ENCODE data around the gene C5orf15. TPM values are rescaled to one million over a fixed set of nuclear protein-coding genes. Genes with fewer than 3 reads are reported as not detected.

Gene C5orf15
- total RNA-seq, 4 donors from 2014 or later = 26.0 to 64.8 (median 35.4) TPM

DNA sequence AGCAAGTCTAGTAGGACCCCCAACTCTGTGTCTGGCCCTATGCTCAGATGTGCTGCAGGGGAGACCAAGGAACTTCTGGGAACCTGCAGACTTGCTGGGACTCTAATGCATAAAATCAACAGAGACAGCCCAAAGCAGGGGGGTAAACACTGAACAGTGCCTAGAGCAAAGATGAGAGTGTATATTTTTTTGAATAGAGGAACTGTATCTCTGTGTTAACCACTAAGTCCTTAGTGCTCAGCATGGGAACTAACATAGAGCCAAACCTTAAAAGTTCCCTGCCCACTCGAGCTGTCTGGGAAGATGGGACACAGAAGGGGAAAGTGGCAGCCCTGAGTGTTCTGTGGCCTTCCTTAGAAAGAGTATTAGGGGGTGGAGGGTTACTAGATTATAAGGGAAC is 51.9 kb downstream of the C5orf15 start:
- H3K4me3 ChIP-seq (ENCODE audit: low read depth, poor library complexity, severe bottlenecking) = no peak overlapping the region
- TF ChIP-seq, protein P1, sequence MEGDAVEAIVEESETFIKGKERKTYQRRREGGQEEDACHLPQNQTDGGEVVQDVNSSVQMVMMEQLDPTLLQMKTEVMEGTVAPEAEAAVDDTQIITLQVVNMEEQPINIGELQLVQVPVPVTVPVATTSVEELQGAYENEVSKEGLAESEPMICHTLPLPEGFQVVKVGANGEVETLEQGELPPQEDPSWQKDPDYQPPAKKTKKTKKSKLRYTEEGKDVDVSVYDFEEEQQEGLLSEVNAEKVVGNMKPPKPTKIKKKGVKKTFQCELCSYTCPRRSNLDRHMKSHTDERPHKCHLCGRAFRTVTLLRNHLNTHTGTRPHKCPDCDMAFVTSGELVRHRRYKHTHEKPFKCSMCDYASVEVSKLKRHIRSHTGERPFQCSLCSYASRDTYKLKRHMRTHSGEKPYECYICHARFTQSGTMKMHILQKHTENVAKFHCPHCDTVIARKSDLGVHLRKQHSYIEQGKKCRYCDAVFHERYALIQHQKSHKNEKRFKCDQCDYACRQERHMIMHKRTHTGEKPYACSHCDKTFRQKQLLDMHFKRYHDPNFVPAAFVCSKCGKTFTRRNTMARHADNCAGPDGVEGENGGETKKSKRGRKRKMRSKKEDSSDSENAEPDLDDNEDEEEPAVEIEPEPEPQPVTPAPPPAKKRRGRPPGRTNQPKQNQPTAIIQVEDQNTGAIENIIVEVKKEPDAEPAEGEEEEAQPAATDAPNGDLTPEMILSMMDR (IDR thresholded peaks at IDR 0.05) = no peak
- TF ChIP-seq POLR2A (IDR thresholded peaks at IDR 0.05) = no peak
- no peak for DNase-seq (ENCODE audit: low spot score in 2 of 2)
- intact Hi-C loops (cut with DNase I; ENCODE audit: low total_unique reads) = no loop called here
- WGBS, 2 donors = 70 to 79% methylated on average over 1 of the region's 1 CpG

DNA sequence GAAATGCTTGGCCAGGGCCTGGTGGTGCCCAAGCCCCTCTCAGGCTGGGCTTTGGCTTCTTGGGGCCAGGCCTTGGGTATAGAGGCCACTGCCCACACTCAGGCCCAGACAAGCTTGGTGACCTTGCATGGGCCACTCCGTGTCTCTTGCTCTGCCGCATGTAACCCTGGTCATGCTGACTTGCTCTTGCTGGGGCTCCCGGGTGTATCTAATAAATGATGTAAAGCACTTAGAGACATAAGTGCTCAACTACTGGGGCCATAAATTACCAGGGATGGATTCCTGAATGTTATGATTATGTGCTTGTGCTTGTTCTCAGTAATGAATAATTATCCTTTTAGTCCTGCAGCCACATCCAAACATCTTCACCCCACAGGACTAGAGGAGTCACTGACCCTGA is 54.0 kb downstream of the C5orf15 start:
- intact Hi-C loops (cut with DNase I; ENCODE audit: low total_unique reads) = no loop called here
- DNase-seq (ENCODE audit: low spot score in 2 of 2) = no peak
- no peak overlapping the region for H3K4me3 ChIP-seq (ENCODE audit: low read depth, poor library complexity, severe bottlenecking)
- whole genome bisulfite sequencing, 2 donors = 90 to 92% methylated on average over 3 of the region's 3 CpGs
- TF ChIP-seq, protein P1 (IDR thresholded peaks at IDR 0.05) = no peak
- TF ChIP-seq POLR2A (IDR thresholded peaks at IDR 0.05) = no peak

DNA sequence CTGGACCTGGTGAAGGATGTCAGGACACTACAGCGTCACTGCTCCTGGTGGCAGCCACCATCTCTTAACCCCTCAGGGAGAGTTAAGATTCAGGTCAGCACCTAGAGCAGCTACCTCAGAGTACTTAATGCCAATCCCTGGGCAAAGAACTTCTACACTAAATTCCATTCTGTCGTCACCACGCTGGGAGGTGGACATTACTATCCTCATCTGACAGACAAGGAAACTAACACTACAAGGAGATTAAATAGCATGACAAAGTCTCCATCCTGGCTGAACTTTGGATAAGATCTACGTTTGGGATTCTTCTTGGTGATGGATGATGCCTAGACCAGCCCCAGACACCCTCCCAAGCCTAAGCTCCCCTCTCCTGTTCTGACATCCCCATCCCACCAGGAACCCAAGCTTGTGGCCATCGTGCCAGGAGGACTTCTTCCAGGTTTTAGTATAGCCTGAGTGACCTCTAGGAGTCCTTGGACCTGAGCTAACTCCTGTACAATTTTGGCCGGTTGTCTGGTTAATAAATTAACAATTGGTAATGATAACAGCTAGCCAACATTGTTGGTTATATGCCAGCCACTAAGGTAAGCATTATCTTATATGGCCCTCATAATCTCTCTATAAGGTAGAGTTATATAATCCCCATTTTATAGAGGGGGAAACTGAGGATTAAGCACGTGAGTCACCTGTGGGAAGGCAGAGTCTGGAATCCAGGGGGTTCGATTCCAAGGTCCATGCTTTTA is 54.8 kb downstream of the C5orf15 start:
- DNase-seq (ENCODE audit: low spot score in 2 of 2) = no peak
- TF ChIP-seq, protein P1 (IDR thresholded peaks at IDR 0.05) = no peak
- no peak for TF ChIP-seq POLR2A (IDR thresholded peaks at IDR 0.05)
- intact Hi-C loops (cut with DNase I; ENCODE audit: low total_unique reads) = no loop called here
- H3K4me3 ChIP-seq (ENCODE audit: low read depth, poor library complexity, severe bottlenecking) = no peak overlapping the region
- WGBS, 2 donors = 86 to 90% methylated on average over 8 of the region's 8 CpGs

DNA sequence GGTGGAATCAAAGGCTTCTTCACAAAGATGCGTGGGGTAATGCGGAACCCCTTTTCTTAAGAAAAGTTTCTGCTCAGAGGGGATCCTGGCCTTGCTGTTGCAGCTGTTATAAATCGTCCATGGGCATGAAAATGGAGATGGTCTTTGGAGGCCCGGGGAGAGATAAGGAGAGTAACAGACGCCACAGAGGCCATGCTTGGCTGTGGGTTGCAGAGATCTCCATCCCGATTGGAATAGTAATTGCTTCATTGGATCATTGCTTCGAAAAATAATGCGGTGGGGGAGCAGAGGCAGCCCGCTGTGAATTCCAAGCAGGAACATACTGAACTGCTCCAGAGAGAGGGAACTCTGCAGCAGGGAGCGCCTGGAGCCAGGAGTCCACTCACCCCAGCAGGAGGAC is 55.5 kb downstream of the C5orf15 start:
- H3K4me3 ChIP-seq (ENCODE audit: low read depth, poor library complexity, severe bottlenecking) = no peak overlapping the region
- intact Hi-C loops (cut with DNase I; ENCODE audit: low total_unique reads) = no loop called here
- no peak for DNase-seq (ENCODE audit: low spot score in 2 of 2)
- TF ChIP-seq, protein P1 (IDR thresholded peaks at IDR 0.05) = no peak
- TF ChIP-seq POLR2A (IDR thresholded peaks at IDR 0.05) = no peak
- WGBS, 2 donors = 80 to 83% methylated on average over 10 of the region's 10 CpGs

DNA sequence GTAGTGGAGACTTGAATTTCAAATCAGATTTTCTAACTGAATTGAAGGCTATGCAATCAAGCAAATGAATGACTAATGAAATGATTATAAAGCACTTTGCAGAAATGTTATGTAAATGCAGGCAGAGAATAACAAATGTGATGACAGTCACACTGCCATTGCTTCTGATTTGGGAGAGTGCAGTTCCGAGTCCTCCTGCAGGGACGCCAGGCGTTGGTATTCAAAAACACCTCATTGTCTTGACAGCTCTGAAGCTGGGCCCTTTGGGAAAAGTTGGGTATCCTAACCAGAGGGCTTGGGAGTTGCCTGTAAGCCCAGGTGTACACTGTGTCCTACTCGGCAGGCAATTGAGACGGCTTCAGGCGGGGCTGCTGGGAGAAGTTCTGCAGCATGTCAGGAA is 57.9 kb downstream of the C5orf15 start:
- TF ChIP-seq POLR2A (IDR thresholded peaks at IDR 0.05) = no peak
- TF ChIP-seq, protein P1 (IDR thresholded peaks at IDR 0.05) = no peak
- no peak overlapping the region for H3K4me3 ChIP-seq (ENCODE audit: low read depth, poor library complexity, severe bottlenecking)
- intact Hi-C loops (cut with DNase I; ENCODE audit: low total_unique reads) = no loop called here
- no peak for DNase-seq (ENCODE audit: low spot score in 2 of 2)
- 78 to 83% methylated on average over 4 to 6 of the region's 6 CpGs for WGBS, 2 donors

DNA sequence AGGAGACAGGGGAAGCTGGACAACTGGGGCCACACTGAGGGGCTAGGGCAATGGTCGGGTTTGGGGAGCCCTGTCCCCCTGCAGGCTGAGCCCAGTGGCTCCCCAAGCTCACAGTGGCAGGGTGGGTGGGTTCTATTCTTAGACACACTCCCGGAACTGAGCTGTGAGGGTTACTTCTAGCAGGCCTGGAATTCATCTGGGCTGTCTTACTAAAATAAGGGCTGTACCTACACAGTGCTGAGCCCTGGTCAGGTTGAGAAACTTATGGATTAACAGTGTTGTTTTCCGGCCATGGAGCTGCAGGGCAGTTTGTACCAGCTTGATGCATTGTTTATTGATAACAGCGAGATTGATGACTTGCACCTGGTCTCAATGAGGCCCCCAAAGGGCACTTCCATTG is 58.8 kb downstream of the C5orf15 start:
- no peak for DNase-seq (ENCODE audit: low spot score in 2 of 2)
- WGBS, 2 donors = 75 to 78% methylated on average over 4 of the region's 4 CpGs
- TF ChIP-seq, protein P1 (IDR thresholded peaks at IDR 0.05) = no peak
- TF ChIP-seq POLR2A (IDR thresholded peaks at IDR 0.05) = no peak
- intact Hi-C loops (cut with DNase I; ENCODE audit: low total_unique reads) = no loop called here
- no peak overlapping the region for H3K4me3 ChIP-seq (ENCODE audit: low read depth, poor library complexity, severe bottlenecking)

Data from lower leg skin (tissue), 4 donors.